Testis (tissue), 3 donors: ENCODE measurements around the gene MYADM. TPM values are rescaled to one million over a fixed set of nuclear protein-coding genes. Genes with fewer than 3 reads are reported as not detected.

Experiments
- DNase-seq: peaks from one replicate; pipeline ENCODE4 v3.0.0-alpha.2; 2019
- H3K27ac ChIP-seq, 2 donors: fragments of 200-600 bp; sonication (generic); one replicate each; pipeline ENCODE4 v1.5.1; 2019
- H3K27me3 ChIP-seq: fragments of 200-600 bp; sonication (generic); one replicate; pipeline ENCODE4 v1.5.1; 2019
- H3K36me3 ChIP-seq: fragments of 200-600 bp; sonication (generic); one replicate; pipeline ENCODE4 v1.5.1; 2017; ENCODE audit warnings: low read depth; ENCODE audit errors: missing control alignments
- H3K4me1 ChIP-seq: fragments of 200-600 bp; sonication (generic); one replicate; pipeline ENCODE4 v1.5.1; 2019
- H3K4me3 ChIP-seq, 2 donors: fragments of 200-600 bp; sonication (generic); one replicate each; pipeline ENCODE4 v1.5.1; 2017 to 2019
- H3K9me3 ChIP-seq: fragments of 200-600 bp; sonication (generic); one replicate; pipeline ENCODE4 v1.5.1; 2017
- POLR2A ChIP-seq: fragments of 450-650 bp; IDR thresholded peaks from one replicate; pipeline ENCODE4 v1.6.1; 2017; ENCODE audit warnings: antibody characterized with exemption, mild to moderate bottlenecking, moderate library complexity
- WGBS, 2 donors: methylation state at CpG; one replicate each; pipeline ENCODE4 v1.1.5; 2018; 5-methylcytosine and 5-hydroxymethylcytosine counted together
- intact Hi-C: fragments of 100-400 bp; cut with DNase I; formaldehyde crosslinking; loops from one replicate; pipeline ENCODE4 v1.15.1; 2023; ENCODE audit warnings: low total_unique reads
- polyA plus RNA-seq: library from polyadenylated mRNA; stranded (reverse); fragments of 350-450 nt; fragmentation: Illumina TruSeq; extraction: RNeasy Lipid Tissue Mini Kit (QIAGEN cat#74804); gene quantifications from one replicate; pipeline ENCODE4 v1.2.3, GENCODE V29; 2014; ENCODE audit warnings: low read depth, low replicate concordance; ENCODE audit not compliant: insufficient read depth
- total RNA-seq, 2 donors: library from RNA; depleted of rRNA; stranded (reverse); fragments of >200 nt; gene quantifications; one replicate each; pipeline ENCODE4 v1.2.3, GENCODE V29; 2016
- TF ChIP-seq, protein P1 (sequence below), 3 experiments: fragments of 450-650 bp in 2 of 3; fragments of 200-600 bp in 1 of 3; sonication (generic) in 1 of 3; IDR thresholded peaks; one replicate each; pipeline ENCODE4 v1.5.1; 2016 to 2019; ENCODE audit warnings: antibody characterized with exemption in 3 of 3, mild to moderate bottlenecking in 2 of 3, moderate library complexity in 1 of 3

MYADM gene
- total and polyA plus RNA-seq, 3 donors from 2014 or later: 48.7 to 128 (median 57.8) TPM

DNA sequence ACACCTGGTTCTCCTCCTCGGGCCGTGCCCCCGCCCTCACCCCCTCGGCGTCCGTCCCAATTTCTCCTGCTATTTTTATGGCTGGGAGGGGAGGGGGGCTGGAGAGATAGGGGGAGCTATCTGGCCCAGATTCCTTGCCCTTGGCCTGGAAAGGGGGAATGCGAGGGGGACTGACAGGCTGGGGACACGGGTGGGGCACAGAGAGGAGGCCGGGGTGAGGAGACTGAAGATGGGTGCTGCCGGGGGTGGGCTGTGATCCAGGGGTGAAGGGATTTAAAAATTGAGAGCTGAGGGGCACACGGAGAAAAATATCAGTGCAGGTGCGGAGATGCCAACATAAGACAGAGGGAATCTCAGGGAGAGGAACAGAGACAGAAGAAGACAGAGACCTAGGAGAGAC, 16.6 kb downstream of the MYADM start:
- no peaks in the 10 kb centered on the region for H3K9me3 ChIP-seq
- no peaks in the 10 kb centered on the region for H3K27me3 ChIP-seq
- H3K27ac ChIP-seq: no peak overlapping the region
- intact Hi-C loops: no loop called here
- WGBS, 2 donors: 28 to 29% methylated on average over 7 to 12 of the region's 12 CpGs
- H3K4me3 ChIP-seq: no peak overlapping the region
- no peaks in the 10 kb centered on the region for H3K36me3 ChIP-seq
- no peak for DNase-seq
- peaks cover 9% of the 10 kb centered on the region for H3K4me1 ChIP-seq
- TF ChIP-seq, protein P1, sequence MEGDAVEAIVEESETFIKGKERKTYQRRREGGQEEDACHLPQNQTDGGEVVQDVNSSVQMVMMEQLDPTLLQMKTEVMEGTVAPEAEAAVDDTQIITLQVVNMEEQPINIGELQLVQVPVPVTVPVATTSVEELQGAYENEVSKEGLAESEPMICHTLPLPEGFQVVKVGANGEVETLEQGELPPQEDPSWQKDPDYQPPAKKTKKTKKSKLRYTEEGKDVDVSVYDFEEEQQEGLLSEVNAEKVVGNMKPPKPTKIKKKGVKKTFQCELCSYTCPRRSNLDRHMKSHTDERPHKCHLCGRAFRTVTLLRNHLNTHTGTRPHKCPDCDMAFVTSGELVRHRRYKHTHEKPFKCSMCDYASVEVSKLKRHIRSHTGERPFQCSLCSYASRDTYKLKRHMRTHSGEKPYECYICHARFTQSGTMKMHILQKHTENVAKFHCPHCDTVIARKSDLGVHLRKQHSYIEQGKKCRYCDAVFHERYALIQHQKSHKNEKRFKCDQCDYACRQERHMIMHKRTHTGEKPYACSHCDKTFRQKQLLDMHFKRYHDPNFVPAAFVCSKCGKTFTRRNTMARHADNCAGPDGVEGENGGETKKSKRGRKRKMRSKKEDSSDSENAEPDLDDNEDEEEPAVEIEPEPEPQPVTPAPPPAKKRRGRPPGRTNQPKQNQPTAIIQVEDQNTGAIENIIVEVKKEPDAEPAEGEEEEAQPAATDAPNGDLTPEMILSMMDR (IDR thresholded peaks at IDR 0.05): no peak
- TF ChIP-seq POLR2A: no peak

DNA sequence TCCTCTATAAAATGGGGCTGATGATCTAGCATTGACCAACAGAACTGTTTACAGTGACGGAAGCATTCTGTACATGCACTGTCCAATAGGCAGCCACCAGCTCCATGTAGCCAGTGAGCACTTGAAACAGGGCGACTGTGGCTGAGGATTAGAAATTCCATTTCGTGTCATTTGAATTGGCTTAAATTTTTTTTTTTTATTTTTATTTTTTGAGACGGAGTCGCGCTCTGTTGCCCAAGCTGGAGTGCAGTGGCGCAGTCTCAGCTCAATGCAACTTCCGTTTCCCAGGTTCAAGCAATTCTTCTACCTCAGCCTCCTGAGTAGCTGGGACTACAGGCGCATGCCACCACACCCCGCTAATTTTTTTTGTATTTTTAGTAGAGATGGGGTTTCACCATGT, 17.4 kb downstream of the MYADM start:
- H3K36me3 ChIP-seq: no peaks in the 10 kb centered on the region
- H3K27me3 ChIP-seq: no peaks in the 10 kb centered on the region
- TF ChIP-seq, protein P1 (IDR thresholded peaks at IDR 0.05): no peak
- no peak for TF ChIP-seq POLR2A
- no peaks in the 10 kb centered on the region for H3K9me3 ChIP-seq
- intact Hi-C loops: no loop called here
- WGBS, 2 donors: 91 to 94% methylated on average over 10 of the region's 10 CpGs
- DNase-seq: no peak
- peaks cover 9% of the 10 kb centered on the region for H3K4me1 ChIP-seq
- no peak overlapping the region for H3K4me3 ChIP-seq
- H3K27ac ChIP-seq: no peak overlapping the region

DNA sequence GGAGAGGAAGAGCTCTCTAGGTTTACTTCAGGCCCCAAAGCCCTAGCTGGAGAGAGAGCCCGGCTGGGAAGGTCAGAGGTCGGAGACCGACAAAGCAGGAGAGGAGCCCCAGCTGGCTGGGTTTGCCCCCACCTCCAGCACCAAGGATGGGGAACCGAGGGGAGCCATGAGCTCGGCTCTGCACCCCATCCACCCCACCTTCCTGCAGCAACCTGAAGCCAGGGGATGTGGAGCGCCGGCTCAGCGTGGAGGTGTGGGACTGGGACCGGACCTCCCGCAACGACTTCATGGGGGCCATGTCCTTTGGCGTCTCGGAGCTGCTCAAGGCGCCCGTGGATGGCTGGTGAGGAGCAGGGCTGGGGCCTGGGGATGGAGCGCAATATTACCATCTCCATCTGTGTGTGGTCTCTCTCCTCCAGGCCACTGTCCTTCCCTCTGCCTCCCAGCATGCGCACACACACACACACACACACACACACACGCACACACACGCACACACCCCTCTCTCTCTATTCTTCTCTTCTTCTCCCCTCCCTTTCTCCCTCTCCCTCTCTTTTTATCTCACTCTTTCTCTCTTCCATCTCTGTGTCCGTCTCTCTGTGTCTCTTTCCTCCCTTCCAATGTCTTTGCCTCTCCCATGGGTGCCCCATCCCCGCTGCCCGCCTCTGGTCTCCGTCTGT, 24.8 kb downstream of the MYADM start:
- WGBS, 2 donors: 71 to 76% methylated on average over 17 to 22 of the region's 23 CpGs
- H3K27me3 ChIP-seq: no peaks in the 10 kb centered on the region
- DNase-seq: no peak
- no peaks in the 10 kb centered on the region for H3K9me3 ChIP-seq
- TF ChIP-seq, protein P1 (IDR thresholded peaks at IDR 0.05): no peak
- TF ChIP-seq POLR2A: no peak
- no peaks in the 10 kb centered on the region for H3K36me3 ChIP-seq
- H3K27ac ChIP-seq: no peak overlapping the region
- intact Hi-C loops: no loop called here
- no peaks in the 10 kb centered on the region for H3K4me1 ChIP-seq
- H3K4me3 ChIP-seq: no peak overlapping the region

DNA sequence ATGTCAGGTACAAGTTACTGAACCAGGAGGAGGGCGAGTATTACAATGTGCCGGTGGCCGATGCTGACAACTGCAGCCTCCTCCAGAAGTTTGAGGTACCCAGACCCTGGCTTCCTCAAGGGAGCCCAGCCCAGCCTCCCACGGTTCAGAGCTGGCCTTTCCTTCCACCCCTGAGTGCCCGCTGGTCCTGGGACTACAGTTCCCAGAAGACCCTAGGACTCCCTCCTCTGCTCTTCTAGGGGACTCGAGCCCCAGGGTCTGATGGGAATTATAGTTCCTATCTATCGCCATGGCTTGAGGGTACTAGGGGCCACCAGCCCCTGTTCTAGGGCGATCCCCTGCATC, 25.3 kb downstream of the MYADM start:
- no peaks in the 10 kb centered on the region for H3K4me1 ChIP-seq
- H3K27me3 ChIP-seq: no peaks in the 10 kb centered on the region
- WGBS, 2 donors: 71 to 72% methylated on average over 7 to 8 of the region's 8 CpGs
- intact Hi-C loops: no loop called here
- H3K36me3 ChIP-seq: no peaks in the 10 kb centered on the region
- TF ChIP-seq, protein P1 (IDR thresholded peaks at IDR 0.05): no peak
- no peak for TF ChIP-seq POLR2A
- no peak overlapping the region for H3K27ac ChIP-seq
- H3K4me3 ChIP-seq: no peak overlapping the region
- no peak for DNase-seq
- H3K9me3 ChIP-seq: no peaks in the 10 kb centered on the region

DNA sequence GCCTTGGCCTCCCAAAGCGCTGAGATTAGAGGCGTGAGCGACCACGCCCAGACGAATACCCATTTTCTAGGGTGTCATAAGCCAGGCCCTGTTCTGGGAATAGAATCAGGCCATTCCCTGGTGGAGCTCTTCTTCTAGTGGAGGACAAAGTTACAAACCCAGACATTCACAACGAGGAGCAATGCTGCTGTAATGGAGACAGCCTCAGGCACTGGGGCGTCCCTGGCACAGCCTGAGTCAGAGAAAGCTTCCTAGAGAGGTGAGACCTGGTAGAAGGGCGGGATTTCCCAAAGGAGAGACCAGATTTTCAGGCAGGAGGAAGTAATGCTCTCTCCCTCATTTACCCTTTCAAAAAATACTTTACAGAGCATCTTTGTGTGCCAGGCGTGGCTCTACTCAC, 27.0 kb downstream of the MYADM start:
- no peaks in the 10 kb centered on the region for H3K4me1 ChIP-seq
- intact Hi-C loops: no loop called here
- H3K36me3 ChIP-seq: no peaks in the 10 kb centered on the region
- no peaks in the 10 kb centered on the region for H3K9me3 ChIP-seq
- TF ChIP-seq, protein P1 (IDR thresholded peaks at IDR 0.05): no peak
- TF ChIP-seq POLR2A: no peak
- H3K27ac ChIP-seq: no peak overlapping the region
- WGBS, 2 donors: 80 to 84% methylated on average over 9 of the region's 9 CpGs
- H3K4me3 ChIP-seq: no peak overlapping the region
- DNase-seq: no peak
- H3K27me3 ChIP-seq: no peaks in the 10 kb centered on the region
